GM21447 (cell line): ENCODE results near the gene ATR.
"Not testable (repeated sequence)": the region's sequence is repeated elsewhere in the genome, so short reads cannot be mapped to it uniquely, and the experiment has no call there.

ENCODE experiments used
- ATAC-seq: cut with Tn5 transposase; IDR thresholded peaks from one replicate; pipeline ENCODE4 v1.9.1; 2021; ENCODE audit not compliant: unreplicated experiment

ATR gene

GRCh38 chr3:142595581-142595950, 17.0 kb upstream of the ATR start:
- peak; percentile 12 for ATAC-seq

GRCh38 chr3:142595141-142595540, 16.6 kb upstream of the ATR start:
- no peak for ATAC-seq

GRCh38 chr3:142592268-142592667, 13.7 kb upstream of the ATR start:
- not testable (repeated sequence) for ATAC-seq

GRCh38 chr3:142588703-142589102, 10.2 kb upstream of the ATR start:
- no peak for ATAC-seq

GRCh38 chr3:142586803-142587406, 8.4 kb upstream of the ATR start:
- peak; percentile 55 for ATAC-seq

GRCh38 chr3:142581070-142581469, 2.5 kb upstream of the ATR start:
- not testable (repeated sequence) for ATAC-seq

GRCh38 chr3:142580061-142580423, 1.5 kb upstream of the ATR start:
- ATAC-seq = no peak

GRCh38 chr3:142577696-142578328, 721 bp downstream of the ATR start:
- ATAC-seq = no peak

- no peak for ATAC-seq
These were observed 1.7 kb downstream of the ATR start for GRCh38 chr3:142576792-142577191.

- ATAC-seq = no peak
These were observed 3.9 kb downstream of the ATR start for GRCh38 chr3:142574665-142575064.

GRCh38 chr3:142574223-142574622, 4.3 kb downstream of the ATR start:
- ATAC-seq = not testable (repeated sequence)

GRCh38 chr3:142569422-142569821, 9.1 kb downstream of the ATR start:
- not testable (repeated sequence) for ATAC-seq

- ATAC-seq = no peak
These were observed 10.0 kb downstream of the ATR start for GRCh38 chr3:142568393-142569017.

GRCh38 chr3:142566096-142566495, 12.4 kb downstream of the ATR start:
- no peak for ATAC-seq

GRCh38 chr3:142563496-142563997, 15.0 kb downstream of the ATR start:
- ATAC-seq = no peak

- ATAC-seq = no peak
These were observed 18.4 kb downstream of the ATR start for GRCh38 chr3:142560118-142560517.

GRCh38 chr3:142553741-142554140, 24.8 kb downstream of the ATR start:
- ATAC-seq = no peak

GRCh38 chr3:142552579-142552978, 26.0 kb downstream of the ATR start:
- ATAC-seq = not testable (repeated sequence)

GRCh38 chr3:142549986-142550385, 28.5 kb downstream of the ATR start:
- no peak for ATAC-seq

GRCh38 chr3:142543307-142543706, 35.2 kb downstream of the ATR start:
- ATAC-seq = no peak

- no peak for ATAC-seq
These were observed 36.5 kb downstream of the ATR start for GRCh38 chr3:142542054-142542453.

GRCh38 chr3:142536519-142536918, 42.0 kb downstream of the ATR start:
- ATAC-seq = no peak
